ENCODE results near the gene HES7.
A peak's percentile ranks its signal among the peaks of the same experiment; 100 is the strongest.

The HES7 gene

GRCh38 chr17:8142158-8142886 lies 18.4 kb upstream of the HES7 start:
- Mint-ChIP-seq H3K27me3 (ENCODE audit: low read depth) (no peaks in the 10 kb centered on the region), H3K4me3 (no peak overlapping the region), H3K9me3 (no peaks in the 10 kb centered on the region), H3K4me1 (no peaks in the 10 kb centered on the region), H3K27ac (no peak overlapping the region), H3K36me3 (ENCODE audit: low read depth) (peaks cover 37% of the 10 kb centered on the region)
- TF ChIP-seq CTCF (IDR thresholded peaks at IDR 0.05; ENCODE audit: unreplicated experiment in 3 of 3): no peak

GRCh38 chr17:8141741-8142140 lies 17.8 kb upstream of the HES7 start:
- no peak for TF ChIP-seq CTCF (IDR thresholded peaks at IDR 0.05; ENCODE audit: unreplicated experiment in 3 of 3)
- Mint-ChIP-seq H3K36me3 (ENCODE audit: low read depth) (peaks cover 33% of the 10 kb centered on the region), H3K9me3 (no peaks in the 10 kb centered on the region), H3K27ac (peak overlapping the region in 1 of 3 experiments; percentile 40), H3K4me3 (no peak overlapping the region), H3K27me3 (ENCODE audit: low read depth) (peaks cover 1% of the 10 kb centered on the region), H3K4me1 (no peaks in the 10 kb centered on the region)

GRCh38 chr17:8141045-8141444 lies 17.1 kb upstream of the HES7 start:
- no peaks in the 10 kb centered on the region for H3K4me1 Mint-ChIP-seq
- no peak for TF ChIP-seq CTCF (IDR thresholded peaks at IDR 0.05; ENCODE audit: unreplicated experiment in 3 of 3)
- peaks cover 4% of the 10 kb centered on the region for H3K27me3 Mint-ChIP-seq (ENCODE audit: low read depth)
- no peaks in the 10 kb centered on the region for H3K9me3 Mint-ChIP-seq
- H3K4me3 Mint-ChIP-seq: peak overlapping the region in 1 of 3 experiments; percentile 24
- H3K27ac Mint-ChIP-seq: peak overlapping the region in 1 of 3 experiments; percentile 40
- H3K36me3 Mint-ChIP-seq (ENCODE audit: low read depth): peaks cover 26% of the 10 kb centered on the region

- Mint-ChIP-seq H3K27ac (no peak overlapping the region), H3K36me3 (ENCODE audit: low read depth) (peaks cover 24% of the 10 kb centered on the region), H3K9me3 (no peaks in the 10 kb centered on the region), H3K4me1 (no peaks in the 10 kb centered on the region), H3K27me3 (ENCODE audit: low read depth) (peaks cover 4% of the 10 kb centered on the region), H3K4me3 (no peak overlapping the region)
- TF ChIP-seq CTCF (IDR thresholded peaks at IDR 0.05; ENCODE audit: unreplicated experiment in 3 of 3): no peak
Measured at GRCh38 chr17:8140065-8141029, 16.4 kb upstream of the HES7 start.

GRCh38 chr17:8138672-8139371 lies 14.9 kb upstream of the HES7 start:
- H3K4me3 Mint-ChIP-seq: no peak overlapping the region
- peaks cover 4% of the 10 kb centered on the region for H3K27me3 Mint-ChIP-seq (ENCODE audit: low read depth)
- H3K4me1 Mint-ChIP-seq: no peaks in the 10 kb centered on the region
- no peaks in the 10 kb centered on the region for H3K9me3 Mint-ChIP-seq
- TF ChIP-seq CTCF (IDR thresholded peaks at IDR 0.05; ENCODE audit: unreplicated experiment in 3 of 3): peak; percentile 87 to 92 (median 90)
- H3K36me3 Mint-ChIP-seq (ENCODE audit: low read depth): peaks cover 19% of the 10 kb centered on the region
- H3K27ac Mint-ChIP-seq: no peak overlapping the region

Measured in nephron (organoid).